DOHH2 (cell line): ENCODE results near the gene SLC25A23.

Experiments
- H3F3A ChIP-seq: fragments of 200-600 bp; sonication (generic), shearing (Covaris generic); 2 replicates; pipeline ENCODE4 v1.6.0; 2016; ENCODE audit warnings: antibody characterized with exemption, mild to moderate bottlenecking; ENCODE audit not compliant: control insufficient read depth, insufficient read depth
- H3K27ac ChIP-seq: fragments of 200-600 bp; sonication (generic); 2 replicates; pipeline ENCODE4 v1.5.1; 2014; ENCODE audit warnings: low read depth, mild to moderate bottlenecking, low read length, moderate library complexity
- H3K27me3 ChIP-seq: fragments of 200-600 bp; sonication (generic); 2 replicates; pipeline ENCODE4 v1.6.1; 2014; ENCODE audit warnings: mild to moderate bottlenecking, low read length, mixed read lengths; ENCODE audit not compliant: control insufficient read depth
- H3K36me3 ChIP-seq: fragments of 200-600 bp; sonication (generic); 2 replicates; pipeline ENCODE4 v1.6.1; 2014; ENCODE audit warnings: mild to moderate bottlenecking, low read length, moderate library complexity, mixed read lengths; ENCODE audit not compliant: control insufficient read depth
- H3K4me1 ChIP-seq: fragments of 200-600 bp; sonication (generic); 2 replicates; pipeline ENCODE4 v1.6.1; 2014; ENCODE audit warnings: mild to moderate bottlenecking, low read length, mixed read lengths; ENCODE audit not compliant: control insufficient read depth
- H3K4me2 ChIP-seq: fragments of 200-600 bp; sonication (generic); 2 replicates; pipeline ENCODE4 v1.6.0; 2014; ENCODE audit warnings: mild to moderate bottlenecking, low read length, moderate library complexity
- H3K4me3 ChIP-seq: fragments of 200-600 bp; sonication (generic); 2 replicates; pipeline ENCODE4 v1.5.1; 2014; ENCODE audit warnings: mild to moderate bottlenecking, low read length, mixed read lengths
- H3K79me2 ChIP-seq: fragments of 200-600 bp; sonication (generic); 2 replicates; pipeline ENCODE4 v1.6.1; 2014; ENCODE audit warnings: mild to moderate bottlenecking, low read length, mixed read lengths; ENCODE audit not compliant: control insufficient read depth
- H3K9me2 ChIP-seq: fragments of 200-600 bp; sonication (generic); replicated peaks from 2 replicates; pipeline ENCODE4 v1.6.1; 2014; ENCODE audit warnings: mild to moderate bottlenecking, low read length, mixed read lengths; ENCODE audit not compliant: control insufficient read depth
- H3K9me3 ChIP-seq: fragments of 200-600 bp; sonication (generic); 2 replicates; pipeline ENCODE4 v1.6.1; 2014; ENCODE audit warnings: antibody characterized with exemption, low read length, mixed read lengths; ENCODE audit not compliant: control insufficient read depth, insufficient read depth
- H4K20me1 ChIP-seq: fragments of 200-600 bp; sonication (generic); 2 replicates; pipeline ENCODE4 v1.6.0; 2014; ENCODE audit warnings: low read depth, mild to moderate bottlenecking, antibody characterized with exemption, low read length, moderate library complexity; ENCODE audit not compliant: control insufficient read depth, insufficient read depth
- CTCF ChIP-seq: fragments of 200-600 bp; sonication (generic); IDR thresholded peaks from one replicate; pipeline ENCODE4 v1.5.1; 2014; ENCODE audit warnings: antibody characterized with exemption, mild to moderate bottlenecking, low read depth, low read length; ENCODE audit not compliant: poor library complexity, severe bottlenecking
- EZH2phosphoT487 ChIP-seq: fragments of 200-600 bp; sonication (generic); IDR thresholded peaks from 2 replicates; pipeline ENCODE4 v1.6.1; 2017; ENCODE audit warnings: borderline replicate concordance, mild to moderate bottlenecking, antibody characterized with exemption, low read length, moderate library complexity, mixed read lengths

The SLC25A23 gene

DNA sequence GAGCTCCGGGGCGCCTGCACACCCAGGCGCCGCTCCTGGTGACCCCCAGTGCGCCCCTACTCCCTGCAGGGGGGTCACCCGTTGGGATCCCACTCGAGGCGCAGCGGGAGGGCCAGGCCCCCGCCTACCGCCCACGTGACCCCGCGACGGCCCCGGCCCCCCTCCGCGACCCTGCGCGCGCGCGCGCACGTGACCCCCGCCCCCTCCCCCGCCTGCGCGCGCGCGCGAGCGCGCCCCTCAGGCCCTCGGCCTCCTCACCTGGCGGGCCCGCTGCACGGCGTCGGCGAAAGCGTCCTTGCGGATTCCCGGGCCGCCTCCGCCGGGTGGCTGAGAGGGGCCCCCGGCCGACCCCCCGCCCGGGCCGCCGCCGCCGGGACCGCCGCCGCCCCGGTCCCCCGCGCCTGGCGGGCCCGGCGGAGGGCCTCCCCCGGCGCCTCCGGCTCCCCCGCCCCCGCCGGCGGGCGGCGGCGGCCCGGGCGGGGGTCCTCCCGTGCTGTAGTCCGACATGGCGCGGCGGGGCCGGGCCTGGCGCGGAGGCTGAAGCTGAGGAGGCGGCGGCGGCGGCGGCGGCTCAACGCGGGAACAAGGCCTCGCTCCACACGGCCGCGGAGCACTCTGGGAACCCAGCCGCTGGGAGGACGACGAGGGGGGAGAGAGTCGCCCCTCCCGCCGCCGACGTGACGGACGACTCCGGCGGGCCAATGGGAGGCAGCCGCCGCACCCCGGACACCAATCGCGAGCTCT, 35.2 kb downstream of the SLC25A23 start, which contains the start of gene KHSRP:
Gene KHSRP, minus strand, starts transcription at position 617 of the 744 bp plus-strand sequence. Its CDS starts 110 bp downstream, at position 507.
- Histone ChIP-seq H3F3A (0 out of 2 replicates have a peak, but pooled peaks cover 5% of the 10 kb centered on the region), H3K27ac (peak within 1 kb of the TSS; percentile 45), H3K36me3 (peaks cover 50% of the 10 kb centered on the region), H3K4me1 (peaks cover 27% of the 10 kb centered on the region), H3K27me3 (no peaks in the 10 kb centered on the region), H3K4me2 (peak within 1 kb of the TSS; percentile 71), H3K79me2 (peaks cover 57% of the 10 kb centered on the region), H3K9me3 (peaks cover 6% of the 10 kb centered on the region; the same call in 1 of the 2 replicates), H3K9me2 (no peaks in the 10 kb centered on the region), H4K20me1 (peaks cover 37% of the 10 kb centered on the region), H3K4me3 (peak within 1 kb of the TSS; percentile 92)
- no peak for TF ChIP-seq EZH2phosphoT487
- TF ChIP-seq CTCF, result no peak

DNA sequence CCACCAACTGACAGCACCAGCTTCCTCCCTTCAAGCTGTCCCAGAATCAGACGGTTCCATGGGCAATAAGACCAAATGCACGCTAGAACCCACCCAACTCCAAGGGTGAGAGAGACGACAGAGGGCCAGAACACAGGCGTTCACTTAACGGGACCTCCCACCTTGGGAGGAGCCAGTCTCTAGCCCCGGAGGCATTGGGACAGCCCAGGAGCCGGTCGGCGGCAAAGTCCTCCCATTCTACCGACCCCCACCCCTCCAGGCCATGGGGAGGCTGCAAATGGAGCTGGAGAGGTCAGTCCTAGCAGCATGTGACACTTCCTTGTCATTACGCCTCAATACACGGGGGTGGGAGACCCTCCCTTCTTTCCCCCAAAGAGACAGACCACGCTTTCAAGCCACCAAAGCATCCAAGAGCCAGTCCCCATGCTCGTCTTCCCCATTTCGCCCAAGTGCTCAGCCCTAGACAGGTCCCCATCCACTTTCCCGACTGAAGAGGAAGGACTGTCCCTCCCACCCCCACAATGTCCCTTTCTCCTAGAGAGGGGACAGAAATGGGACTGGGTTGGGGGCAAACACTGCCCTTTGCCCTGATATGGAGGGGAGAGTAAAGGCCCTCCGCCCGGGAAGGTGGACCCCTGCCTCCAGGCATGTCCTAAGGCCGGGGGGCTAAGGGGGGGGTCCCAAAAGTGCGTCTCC, 35.9 kb downstream of the SLC25A23 start:
- Histone ChIP-seq H3K9me2 (no peaks in the 10 kb centered on the region), H3K4me1 (peaks cover 24% of the 10 kb centered on the region), H3K4me2 (peak overlapping the region; percentile 71), H3K36me3 (peaks cover 57% of the 10 kb centered on the region), H3K27ac (0 out of 2 replicates have a peak overlapping the region, but pooled peaks have one; percentile 22), H3K4me3 (peak overlapping the region; percentile 92), H3F3A (0 out of 2 replicates have a peak, but pooled peaks cover 5% of the 10 kb centered on the region), H3K79me2 (peaks cover 61% of the 10 kb centered on the region), H3K27me3 (no peaks in the 10 kb centered on the region), H3K9me3 (peaks cover 6% of the 10 kb centered on the region; the same call in 1 of the 2 replicates), H4K20me1 (peaks cover 37% of the 10 kb centered on the region)
- TF ChIP-seq CTCF (no peak), EZH2phosphoT487 (no peak)

- H3K9me3 ChIP-seq, result peaks cover 6% of the 10 kb centered on the region; the same call in 1 of the 2 replicates
- H3K9me2 ChIP-seq, result no peaks in the 10 kb centered on the region
- H3K36me3 ChIP-seq, result peaks cover 80% of the 10 kb centered on the region
- no peak overlapping the region for H3K4me3 ChIP-seq
- no peak overlapping the region for H3K27ac ChIP-seq
- no peaks in the 10 kb centered on the region for H3K27me3 ChIP-seq
- H3F3A ChIP-seq, result no peaks in the 10 kb centered on the region
- peaks cover 60% of the 10 kb centered on the region for H3K79me2 ChIP-seq
- no peak overlapping the region for H3K4me2 ChIP-seq
- peaks cover 24% of the 10 kb centered on the region for H3K4me1 ChIP-seq
- TF ChIP-seq EZH2phosphoT487 (no peak), CTCF (no peak)
- H4K20me1 ChIP-seq, result peaks cover 37% of the 10 kb centered on the region
These were observed 38.2 kb downstream of the SLC25A23 start for GRCh38 chr19:6421075-6422014.
